ENCODE measurements around the gene CNTNAP2.

- TF ChIP-seq CTCF (IDR thresholded peaks at IDR 0.05; ENCODE audit: low read depth, low read length, missing input control) (no peak), REST (IDR thresholded peaks at IDR 0.05) (no peak), EGR1 (IDR thresholded peaks at IDR 0.05; ENCODE audit: low read depth in 2 of 2) (no peak), RAD21 (IDR thresholded peaks at IDR 0.05) (no peak), RXRA (IDR thresholded peaks at IDR 0.05) (no peak), FOXA1 (IDR thresholded peaks at IDR 0.05) (no peak), HNF4A (conservative IDR thresholded peaks at IDR 0.05) (no peak)
- TF ChIP-seq, protein P1, sequence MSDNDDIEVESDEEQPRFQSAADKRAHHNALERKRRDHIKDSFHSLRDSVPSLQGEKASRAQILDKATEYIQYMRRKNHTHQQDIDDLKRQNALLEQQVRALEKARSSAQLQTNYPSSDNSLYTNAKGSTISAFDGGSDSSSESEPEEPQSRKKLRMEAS (IDR thresholded peaks at IDR 0.05) = no peak
- TF ChIP-seq, protein P2, sequence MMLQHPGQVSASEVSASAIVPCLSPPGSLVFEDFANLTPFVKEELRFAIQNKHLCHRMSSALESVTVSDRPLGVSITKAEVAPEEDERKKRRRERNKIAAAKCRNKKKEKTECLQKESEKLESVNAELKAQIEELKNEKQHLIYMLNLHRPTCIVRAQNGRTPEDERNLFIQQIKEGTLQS (IDR thresholded peaks at IDR 0.05) = no peak
Observed at GRCh38 chr7:146129296-146129695, 12.7 kb downstream of the CNTNAP2 start.
